GM12878 (cell line): ENCODE results near the gene PCSK6. TPM values are rescaled to one million over a fixed set of nuclear protein-coding genes. Genes with fewer than 3 reads are reported as not detected.

Experiments
- BRCA1 ChIP-seq: IDR thresholded peaks from 2 replicates; pipeline ENCODE4 v1.6.1; 2011; ENCODE audit warnings: low read depth, low read length, improper control_type of control experiment
- CHD2 ChIP-seq: IDR thresholded peaks from 2 replicates; pipeline ENCODE4 v1.6.1; 2011; ENCODE audit warnings: low read depth, low read length, improper control_type of control experiment, borderline replicate concordance
- CREB1 ChIP-seq: IDR thresholded peaks from 2 replicates; pipeline ENCODE4 v1.6.1; 2012; ENCODE audit warnings: low read depth, mild to moderate bottlenecking, inconsistent platforms
- EP300 ChIP-seq, 2 experiments: fragments of 150-350 bp in 1 of 2; IDR thresholded peaks; 2 replicates each; pipeline ENCODE4 v1.6.1; 2011 to 2012; ENCODE audit warnings: low read depth in 2 of 2, low read length in 2 of 2, borderline replicate concordance in 1 of 2, improper control_type of control experiment in 1 of 2, inconsistent platforms in 1 of 2; ENCODE audit not compliant: control insufficient read depth in 1 of 2
- FOXM1 ChIP-seq: IDR thresholded peaks from 2 replicates; pipeline ENCODE4 v1.6.1; 2012; ENCODE audit warnings: low read depth, mild to moderate bottlenecking, inconsistent platforms, low read length, moderate library complexity
- HSF1 ChIP-seq: fragments of 150-350 bp; IDR thresholded peaks from 2 replicates; pipeline ENCODE4 v1.6.1; 2014; ENCODE audit warnings: mild to moderate bottlenecking, low read depth, low read length
- IRF4 ChIP-seq: IDR thresholded peaks from 2 replicates; pipeline ENCODE4 v1.6.1; 2011; ENCODE audit warnings: low read depth, low read length
- KDM1A ChIP-seq: fragments of 200-600 bp; sonication (generic); IDR thresholded peaks from 2 replicates; pipeline ENCODE4 v1.6.1; 2016; ENCODE audit warnings: borderline replicate concordance
- MYB ChIP-seq: fragments of 150-350 bp; IDR thresholded peaks from 2 replicates; pipeline ENCODE4 v1.6.1; 2014; ENCODE audit warnings: mild to moderate bottlenecking, low read depth, low read length, borderline replicate concordance
- NR2C1 ChIP-seq: fragments of 450-650 bp; IDR thresholded peaks from 2 replicates; pipeline ENCODE4 v1.6.1; 2017; ENCODE audit warnings: antibody characterized with exemption, mild to moderate bottlenecking, moderate library complexity
- RELA ChIP-seq: fragments of 450-650 bp; IDR thresholded peaks from 2 replicates; pipeline ENCODE4 v1.8.0; 2014; ENCODE audit warnings: borderline replicate concordance; ENCODE audit not compliant: partially characterized antibody
- RUNX3 ChIP-seq: IDR thresholded peaks from 2 replicates; pipeline ENCODE4 v1.6.1; 2012; ENCODE audit warnings: low read length, inconsistent platforms
- SMC3 ChIP-seq: IDR thresholded peaks from 2 replicates; pipeline ENCODE4 v1.6.1; 2011; ENCODE audit warnings: low read length, improper control_type of control experiment, borderline replicate concordance
- ZNF24 ChIP-seq: fragments of 450-650 bp; IDR thresholded peaks from 2 replicates; pipeline ENCODE4 v1.6.1; 2017; ENCODE audit warnings: antibody characterized with exemption, mild to moderate bottlenecking
- polyA plus RNA-seq, 11 experiments: library from polyadenylated mRNA; depleted of rRNA in 4 of 11; unstranded in 6 of 11; stranded (reverse) in 5 of 11; fragments of >200 nt; fragmentation: Nextera tagmentation in 4 of 11; fragmentation: Illumina TruSeq in 1 of 11; extraction: Ambion mirVana in 4 of 11; extraction: Trizol in 1 of 11; gene quantifications; 1 replicate in 1 of 11; 2 replicates in 10 of 11; pipeline versions ENCODE4 v1.2.1 to v1.2.3, GENCODE V29; 2011 to 2016; ENCODE audit warnings: inconsistent platforms in 2 of 11, missing spikeins in 2 of 11, low read depth in 1 of 11
- total RNA-seq, 4 experiments: library from RNA; depleted of rRNA in 3 of 4; stranded (reverse); fragments of >200 nt in 3 of 4; fragmentation: Illumina TruSeq in 1 of 4; extraction: Trizol in 1 of 4; gene quantifications; 2 replicates each; pipeline versions ENCODE4 v1.2.1 to v1.2.3, GENCODE V29; 2013 to 2021
- TF ChIP-seq, protein P1 (sequence below), 3 experiments: IDR thresholded peaks in 2 of 3; conservative IDR thresholded peaks in 1 of 3; 2 replicates each; pipeline ENCODE4 v1.5.1; 2011; ENCODE audit warnings: low read depth in 3 of 3, low read length in 3 of 3, mild to moderate bottlenecking in 3 of 3, control low read depth in 2 of 3, moderate library complexity in 2 of 3, inconsistent platforms in 1 of 3, mixed read lengths in 1 of 3; ENCODE audit not compliant: control insufficient read depth in 2 of 3, insufficient read depth in 1 of 3; ENCODE audit errors: extremely low read depth in 1 of 3

PCSK6 gene
- total and polyA plus RNA-seq, 10 of the 15 experiments (the other 5 are each of a cell fraction or from before 2014, with no cell fraction given) = 0.19 to 0.67 (median 0.25) TPM; not detected in 4

- no peak for TF ChIP-seq HSF1
- TF ChIP-seq RUNX3 = peak; percentile 80
- peak; percentile 73; the same call in 1 of the 2 replicates for TF ChIP-seq IRF4
- TF ChIP-seq ZNF24 = peak; percentile 77
- no peak for TF ChIP-seq BRCA1
- no peak for TF ChIP-seq NR2C1
- no peak for TF ChIP-seq KDM1A
- TF ChIP-seq RELA = no peak
- TF ChIP-seq EP300 (IDR thresholded peaks at IDR 0.05; ENCODE audit: borderline replicate concordance in 1 of 2, control insufficient read depth in 1 of 2, low read depth in 2 of 2, low read length in 2 of 2) = peak; percentile 37 to 47; a peak in 2 of 4 replicates
- no peak for TF ChIP-seq CREB1
- no peak for TF ChIP-seq CHD2
- TF ChIP-seq, protein P1, sequence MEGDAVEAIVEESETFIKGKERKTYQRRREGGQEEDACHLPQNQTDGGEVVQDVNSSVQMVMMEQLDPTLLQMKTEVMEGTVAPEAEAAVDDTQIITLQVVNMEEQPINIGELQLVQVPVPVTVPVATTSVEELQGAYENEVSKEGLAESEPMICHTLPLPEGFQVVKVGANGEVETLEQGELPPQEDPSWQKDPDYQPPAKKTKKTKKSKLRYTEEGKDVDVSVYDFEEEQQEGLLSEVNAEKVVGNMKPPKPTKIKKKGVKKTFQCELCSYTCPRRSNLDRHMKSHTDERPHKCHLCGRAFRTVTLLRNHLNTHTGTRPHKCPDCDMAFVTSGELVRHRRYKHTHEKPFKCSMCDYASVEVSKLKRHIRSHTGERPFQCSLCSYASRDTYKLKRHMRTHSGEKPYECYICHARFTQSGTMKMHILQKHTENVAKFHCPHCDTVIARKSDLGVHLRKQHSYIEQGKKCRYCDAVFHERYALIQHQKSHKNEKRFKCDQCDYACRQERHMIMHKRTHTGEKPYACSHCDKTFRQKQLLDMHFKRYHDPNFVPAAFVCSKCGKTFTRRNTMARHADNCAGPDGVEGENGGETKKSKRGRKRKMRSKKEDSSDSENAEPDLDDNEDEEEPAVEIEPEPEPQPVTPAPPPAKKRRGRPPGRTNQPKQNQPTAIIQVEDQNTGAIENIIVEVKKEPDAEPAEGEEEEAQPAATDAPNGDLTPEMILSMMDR (IDR thresholded peaks at IDR 0.05 in 2 of 3, conservative IDR thresholded peaks at IDR 0.05 in 1 of 3; ENCODE audit: control insufficient read depth in 2 of 3, extremely low read depth in 1 of 3, insufficient read depth in 1 of 3, low read depth in 3 of 3, low read length in 3 of 3) = no peak
- no peak for TF ChIP-seq FOXM1
- no peak for TF ChIP-seq SMC3
- TF ChIP-seq MYB = no peak
These were observed 214.5 kb downstream of the PCSK6 start (continued) for GRCh38 chr15:101275018-101275417.
